ENCODE results near the gene EVC2. TPM values are rescaled to one million over a fixed set of nuclear protein-coding genes. Genes with fewer than 3 reads are reported as not detected.

The EVC2 gene
- total and polyA plus RNA-seq, 2 donors (not counting 1 experiment from before 2014, with no cell fraction given), result 1.4 to 16.5 TPM

DNA sequence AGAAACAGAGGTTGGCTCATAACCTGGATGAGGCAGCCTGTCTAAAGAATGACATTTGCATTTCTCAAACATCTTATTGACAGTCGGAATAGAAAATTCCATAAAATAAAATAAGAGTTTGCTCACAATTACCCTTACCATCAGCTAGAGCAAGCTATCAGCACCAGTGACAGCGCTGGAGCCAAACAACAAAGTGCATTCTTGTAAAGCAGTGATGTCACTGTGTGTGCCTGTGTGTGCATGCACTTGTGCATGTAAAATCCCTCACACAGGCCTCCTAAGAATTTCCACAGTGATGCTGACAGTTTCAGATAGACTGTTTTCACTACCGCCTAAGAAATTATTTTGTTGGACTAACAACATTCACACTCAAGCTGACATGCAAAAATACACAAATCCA is 77.6 kb downstream of the EVC2 start:
- H3K79me2 ChIP-seq (ENCODE audit: control insufficient read depth, insufficient read depth, low read length), result no peaks in the 10 kb centered on the region
- no peak overlapping the region for H3K4me3 ChIP-seq (replicated peaks in 1 of 4; ENCODE audit: control extremely low read depth in 1 of 4, insufficient read depth in 1 of 4, low read depth in 3 of 4, low read length in 4 of 4)
- no peak for DNase-seq (ENCODE audit: low read depth in 2 of 2)
- no peak overlapping the region for H3K27ac ChIP-seq (ENCODE audit: insufficient read depth, low read length)
- H4K20me1 ChIP-seq (ENCODE audit: control insufficient read depth, extremely low read depth, insufficient read depth, low read length), result no peaks in the 10 kb centered on the region
- H3K4me2 ChIP-seq (ENCODE audit: extremely low read depth, insufficient read depth, low read length), result no peak overlapping the region
- TF ChIP-seq, protein P1, sequence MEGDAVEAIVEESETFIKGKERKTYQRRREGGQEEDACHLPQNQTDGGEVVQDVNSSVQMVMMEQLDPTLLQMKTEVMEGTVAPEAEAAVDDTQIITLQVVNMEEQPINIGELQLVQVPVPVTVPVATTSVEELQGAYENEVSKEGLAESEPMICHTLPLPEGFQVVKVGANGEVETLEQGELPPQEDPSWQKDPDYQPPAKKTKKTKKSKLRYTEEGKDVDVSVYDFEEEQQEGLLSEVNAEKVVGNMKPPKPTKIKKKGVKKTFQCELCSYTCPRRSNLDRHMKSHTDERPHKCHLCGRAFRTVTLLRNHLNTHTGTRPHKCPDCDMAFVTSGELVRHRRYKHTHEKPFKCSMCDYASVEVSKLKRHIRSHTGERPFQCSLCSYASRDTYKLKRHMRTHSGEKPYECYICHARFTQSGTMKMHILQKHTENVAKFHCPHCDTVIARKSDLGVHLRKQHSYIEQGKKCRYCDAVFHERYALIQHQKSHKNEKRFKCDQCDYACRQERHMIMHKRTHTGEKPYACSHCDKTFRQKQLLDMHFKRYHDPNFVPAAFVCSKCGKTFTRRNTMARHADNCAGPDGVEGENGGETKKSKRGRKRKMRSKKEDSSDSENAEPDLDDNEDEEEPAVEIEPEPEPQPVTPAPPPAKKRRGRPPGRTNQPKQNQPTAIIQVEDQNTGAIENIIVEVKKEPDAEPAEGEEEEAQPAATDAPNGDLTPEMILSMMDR (conservative IDR thresholded peaks at IDR 0.05 in 1 of 2, IDR thresholded peaks at IDR 0.05 in 1 of 2; ENCODE audit: low read depth in 1 of 2, low read length in 2 of 2), result no peak
- no peak for TF ChIP-seq EZH2 (IDR thresholded peaks at IDR 0.05; ENCODE audit: low read length, missing control alignments)
- no peaks in the 10 kb centered on the region for H3K9me3 ChIP-seq (ENCODE audit: control insufficient read depth, insufficient read depth, low read depth, low read length)
- no peak overlapping the region for H3K9ac ChIP-seq (ENCODE audit: insufficient read depth, low read length)
- peaks cover 4% of the 10 kb centered on the region for H3K4me1 ChIP-seq (ENCODE audit: control insufficient read depth, extremely low read depth, insufficient read depth, low read length)
- H3K27me3 ChIP-seq (ENCODE audit: control insufficient read depth, insufficient read depth, low read length), result no peaks in the 10 kb centered on the region
- H2AFZ ChIP-seq (ENCODE audit: low read length), result no peak overlapping the region
- peaks cover 1% of the 10 kb centered on the region for H3K36me3 ChIP-seq (ENCODE audit: control insufficient read depth, insufficient read depth, low read length)

GRCh38 chr4:5629542-5629941 is 78.8 kb downstream of the EVC2 start:
- Histone ChIP-seq H3K4me2 (ENCODE audit: extremely low read depth, insufficient read depth, low read length) (no peak overlapping the region), H3K27ac (ENCODE audit: insufficient read depth, low read length) (no peak overlapping the region), H3K4me3 (replicated peaks in 1 of 4; ENCODE audit: control extremely low read depth in 1 of 4, insufficient read depth in 1 of 4, low read depth in 3 of 4, low read length in 4 of 4) (no peak overlapping the region), H3K4me1 (ENCODE audit: control insufficient read depth, extremely low read depth, insufficient read depth, low read length) (no peaks in the 10 kb centered on the region), H3K27me3 (ENCODE audit: control insufficient read depth, insufficient read depth, low read length) (no peaks in the 10 kb centered on the region), H3K79me2 (ENCODE audit: control insufficient read depth, insufficient read depth, low read length) (no peaks in the 10 kb centered on the region), H4K20me1 (ENCODE audit: control insufficient read depth, extremely low read depth, insufficient read depth, low read length) (no peaks in the 10 kb centered on the region), H2AFZ (ENCODE audit: low read length) (no peak overlapping the region), H3K9me3 (ENCODE audit: control insufficient read depth, insufficient read depth, low read depth, low read length) (no peaks in the 10 kb centered on the region), H3K36me3 (ENCODE audit: control insufficient read depth, insufficient read depth, low read length) (peaks cover 4% of the 10 kb centered on the region), H3K9ac (ENCODE audit: insufficient read depth, low read length) (no peak overlapping the region)
- TF ChIP-seq EZH2 (IDR thresholded peaks at IDR 0.05; ENCODE audit: low read length, missing control alignments), result no peak
- TF ChIP-seq, protein P1 (conservative IDR thresholded peaks at IDR 0.05 in 1 of 2, IDR thresholded peaks at IDR 0.05 in 1 of 2; ENCODE audit: low read depth in 1 of 2, low read length in 2 of 2), result no peak
- no peak for DNase-seq (ENCODE audit: low read depth in 2 of 2)

GRCh38 chr4:5626913-5627312 is 81.4 kb downstream of the EVC2 start:
- Histone ChIP-seq H3K27ac (ENCODE audit: insufficient read depth, low read length) (no peak overlapping the region), H3K27me3 (ENCODE audit: control insufficient read depth, insufficient read depth, low read length) (no peaks in the 10 kb centered on the region), H3K79me2 (ENCODE audit: control insufficient read depth, insufficient read depth, low read length) (no peaks in the 10 kb centered on the region), H3K36me3 (ENCODE audit: control insufficient read depth, insufficient read depth, low read length) (peaks cover 9% of the 10 kb centered on the region), H2AFZ (ENCODE audit: low read length) (no peak overlapping the region), H3K4me2 (ENCODE audit: extremely low read depth, insufficient read depth, low read length) (no peak overlapping the region), H3K4me1 (ENCODE audit: control insufficient read depth, extremely low read depth, insufficient read depth, low read length) (no peaks in the 10 kb centered on the region), H3K9ac (ENCODE audit: insufficient read depth, low read length) (no peak overlapping the region), H3K4me3 (replicated peaks in 1 of 4; ENCODE audit: control extremely low read depth in 1 of 4, insufficient read depth in 1 of 4, low read depth in 3 of 4, low read length in 4 of 4) (no peak overlapping the region), H4K20me1 (ENCODE audit: control insufficient read depth, extremely low read depth, insufficient read depth, low read length) (no peaks in the 10 kb centered on the region), H3K9me3 (ENCODE audit: control insufficient read depth, insufficient read depth, low read depth, low read length) (no peaks in the 10 kb centered on the region)
- no peak for TF ChIP-seq EZH2 (IDR thresholded peaks at IDR 0.05; ENCODE audit: low read length, missing control alignments)
- DNase-seq (ENCODE audit: low read depth in 2 of 2), result no peak
